ENCODE results near the gene PFDN1.

DNA sequence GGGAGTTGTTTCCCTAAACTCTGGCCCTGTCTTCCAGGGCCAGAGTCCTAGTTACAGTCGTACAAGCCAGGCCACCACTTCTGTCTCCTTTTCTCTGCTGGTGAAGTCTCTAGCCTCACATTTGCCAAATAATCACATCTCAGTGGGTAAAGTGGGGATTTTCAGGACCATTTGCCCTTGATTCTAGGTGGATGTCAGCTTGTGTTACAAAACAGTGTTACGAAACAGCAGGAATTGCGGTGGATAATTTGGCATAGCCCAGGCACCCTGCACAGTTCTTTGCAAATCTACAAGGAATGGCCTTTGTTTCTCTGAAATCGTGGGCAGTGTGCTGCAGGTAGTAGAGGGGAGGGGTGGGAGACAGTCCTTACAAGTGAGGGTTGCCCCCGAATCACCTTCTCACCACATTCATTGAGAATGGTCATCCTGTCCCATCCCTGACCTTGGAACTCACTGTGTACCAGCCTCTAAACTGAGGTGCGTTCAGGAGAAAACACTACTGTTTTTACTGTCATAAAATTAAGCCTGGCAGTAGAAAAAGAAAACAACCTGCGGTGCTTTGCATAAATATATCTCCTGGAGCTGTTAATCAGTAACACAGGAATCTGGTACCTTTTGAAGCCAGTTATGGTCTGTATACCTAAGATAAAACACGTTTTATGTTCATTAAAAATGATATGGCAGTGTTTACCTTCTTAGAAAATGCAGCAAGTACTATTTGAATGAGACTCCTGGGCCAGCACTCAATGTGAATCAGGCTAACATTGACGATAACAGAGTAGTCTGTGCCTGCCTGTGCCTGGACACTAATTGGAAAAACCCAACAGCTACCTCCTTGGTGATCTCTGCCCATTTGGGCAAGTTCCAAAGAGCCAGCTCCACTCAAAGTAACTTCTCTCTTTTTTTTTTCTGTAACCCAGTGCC is 83.6 kb downstream of the PFDN1 start:
- TF ChIP-seq, protein P1, sequence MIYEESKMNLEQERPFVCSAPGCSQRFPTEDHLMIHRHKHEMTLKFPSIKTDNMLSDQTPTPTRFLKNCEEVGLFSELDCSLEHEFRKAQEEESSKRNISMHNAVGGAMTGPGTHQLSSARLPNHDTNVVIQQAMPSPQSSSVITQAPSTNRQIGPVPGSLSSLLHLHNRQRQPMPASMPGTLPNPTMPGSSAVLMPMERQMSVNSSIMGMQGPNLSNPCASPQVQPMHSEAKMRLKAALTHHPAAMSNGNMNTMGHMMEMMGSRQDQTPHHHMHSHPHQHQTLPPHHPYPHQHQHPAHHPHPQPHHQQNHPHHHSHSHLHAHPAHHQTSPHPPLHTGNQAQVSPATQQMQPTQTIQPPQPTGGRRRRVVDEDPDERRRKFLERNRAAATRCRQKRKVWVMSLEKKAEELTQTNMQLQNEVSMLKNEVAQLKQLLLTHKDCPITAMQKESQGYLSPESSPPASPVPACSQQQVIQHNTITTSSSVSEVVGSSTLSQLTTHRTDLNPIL (CRISPR knock-in tag; IDR thresholded peaks at IDR 0.05; ENCODE audit: low read depth), result no peak
- TF ChIP-seq ISL1 (CRISPR knock-in tag; IDR thresholded peaks at IDR 0.05) (no peak), ZNF70 (CRISPR knock-in tag; IDR thresholded peaks at IDR 0.05) (no peak), PPARA (CRISPR knock-in tag; IDR thresholded peaks at IDR 0.05; ENCODE audit: borderline replicate concordance) (no peak), ZFP30 (CRISPR knock-in tag; IDR thresholded peaks at IDR 0.05) (no peak), BACH2 (CRISPR knock-in tag; IDR thresholded peaks at IDR 0.05; ENCODE audit: borderline replicate concordance) (no peak), ZFP3 (CRISPR knock-in tag; IDR thresholded peaks at IDR 0.05) (no peak), PATZ1 (CRISPR knock-in tag; IDR thresholded peaks at IDR 0.05; ENCODE audit: borderline replicate concordance) (no peak), CSRNP3 (CRISPR knock-in tag; IDR thresholded peaks at IDR 0.05) (no peak)
- TF ChIP-seq, protein P2, sequence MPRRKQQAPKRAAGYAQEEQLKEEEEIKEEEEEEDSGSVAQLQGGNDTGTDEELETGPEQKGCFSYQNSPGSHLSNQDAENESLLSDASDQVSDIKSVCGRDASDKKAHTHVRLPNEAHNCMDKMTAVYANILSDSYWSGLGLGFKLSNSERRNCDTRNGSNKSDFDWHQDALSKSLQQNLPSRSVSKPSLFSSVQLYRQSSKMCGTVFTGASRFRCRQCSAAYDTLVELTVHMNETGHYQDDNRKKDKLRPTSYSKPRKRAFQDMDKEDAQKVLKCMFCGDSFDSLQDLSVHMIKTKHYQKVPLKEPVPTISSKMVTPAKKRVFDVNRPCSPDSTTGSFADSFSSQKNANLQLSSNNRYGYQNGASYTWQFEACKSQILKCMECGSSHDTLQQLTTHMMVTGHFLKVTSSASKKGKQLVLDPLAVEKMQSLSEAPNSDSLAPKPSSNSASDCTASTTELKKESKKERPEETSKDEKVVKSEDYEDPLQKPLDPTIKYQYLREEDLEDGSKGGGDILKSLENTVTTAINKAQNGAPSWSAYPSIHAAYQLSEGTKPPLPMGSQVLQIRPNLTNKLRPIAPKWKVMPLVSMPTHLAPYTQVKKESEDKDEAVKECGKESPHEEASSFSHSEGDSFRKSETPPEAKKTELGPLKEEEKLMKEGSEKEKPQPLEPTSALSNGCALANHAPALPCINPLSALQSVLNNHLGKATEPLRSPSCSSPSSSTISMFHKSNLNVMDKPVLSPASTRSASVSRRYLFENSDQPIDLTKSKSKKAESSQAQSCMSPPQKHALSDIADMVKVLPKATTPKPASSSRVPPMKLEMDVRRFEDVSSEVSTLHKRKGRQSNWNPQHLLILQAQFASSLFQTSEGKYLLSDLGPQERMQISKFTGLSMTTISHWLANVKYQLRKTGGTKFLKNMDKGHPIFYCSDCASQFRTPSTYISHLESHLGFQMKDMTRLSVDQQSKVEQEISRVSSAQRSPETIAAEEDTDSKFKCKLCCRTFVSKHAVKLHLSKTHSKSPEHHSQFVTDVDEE (CRISPR knock-in tag; IDR thresholded peaks at IDR 0.05), result no peak

Data from SK-N-SH treated with all-trans-retinoic acid at 6 μM for 48 hours (cell line).